HepG2 (cell line): ENCODE measurements around the gene PLIN5. TPM values are rescaled to one million over a fixed set of nuclear protein-coding genes. Genes with fewer than 3 reads are reported as not detected.

Source experiments
- ATAC-seq: fragments of 200-7000 bp; cut with Tn5 transposase; 3 replicates; pipeline ENCODE4 v1.9.1; 2020; ENCODE audit warnings: mild to moderate bottlenecking, moderate library complexity
- BruUV-seq: library from RNA; stranded (reverse); fragments of 400-500 nt; replicated peaks from 2 replicates; lab custom pipeline; 2021; lab: Mats Ljungman, UMichigan
- CTCF ChIA-PET: fragments of 300-600 bp; formaldehyde crosslinking; extraction: SDS; loops from one replicate; lab custom pipeline; 2021; ENCODE audit warnings: low total read pairs, inconsistent platforms, low intra/inter-chr PET ratio; lab: Yijun Ruan, JAX
- POLR2A ChIA-PET: fragments of 350-600 bp; sonication (Branson Sonifier 250); formaldehyde crosslinking; loops from one replicate; lab custom pipeline; 2020; ENCODE audit warnings: antibody characterized with exemption, inconsistent platforms; lab: Yijun Ruan, JAX
- DNase-seq: peaks from one replicate; pipeline ENCODE4 v3.0.0-alpha.2; 2015; ENCODE audit warnings: low spot score
- FAIRE-seq: peaks from 3 replicates; lab custom pipeline; 2011; peaks lifted over from hg19 to GRCh38; lab: Jason Lieb, UNC
- H2AFZ ChIP-seq: one replicate; pipeline ENCODE4 v1.6.1; 2011; ENCODE audit warnings: low read length, inconsistent platforms
- H3K27ac ChIP-seq: fragments of 300-600 bp; 3 replicates; pipeline ENCODE4 v1.8.0; 2011; ENCODE audit warnings: mixed run types, mild to moderate bottlenecking, mixed read lengths, low read length, inconsistent platforms; ENCODE audit not compliant: insufficient read depth; ENCODE audit errors: extremely low read length
- H3K27me3 ChIP-seq, 2 experiments: fragments of 200-600 bp in 1 of 2; 2 replicates in 1 of 2; 3 replicates in 1 of 2; pipeline versions ENCODE4 v1.6.0 to v1.8.0; 2011; ENCODE audit warnings: low read length in 2 of 2, mild to moderate bottlenecking in 2 of 2, moderate library complexity in 2 of 2, inconsistent platforms in 1 of 2; ENCODE audit not compliant: insufficient read depth in 2 of 2, control insufficient read depth in 1 of 2
- H3K36me3 ChIP-seq, 2 experiments: fragments of 200-600 bp in 1 of 2; replicated peaks in 1 of 2; 2 replicates in 1 of 2; 3 replicates in 1 of 2; pipeline versions ENCODE4 v1.5.1 to v1.8.0; 2011; ENCODE audit warnings: low read length in 2 of 2, inconsistent platforms in 1 of 2; ENCODE audit not compliant: insufficient read depth in 2 of 2, control insufficient read depth in 1 of 2
- H3K4me1 ChIP-seq: 2 replicates; pipeline ENCODE4 v1.5.1; 2012; ENCODE audit warnings: low read length, inconsistent platforms; ENCODE audit not compliant: insufficient read depth
- H3K4me2 ChIP-seq: 2 replicates; pipeline ENCODE4 v1.6.0; 2011; ENCODE audit warnings: low read depth, low read length, inconsistent platforms
- H3K4me3 ChIP-seq, 3 experiments: fragments of 200-600 bp in 1 of 3; sonication (generic), shearing (Covaris generic) in 1 of 3; replicated peaks in 1 of 3; 2 replicates each; pipeline ENCODE4 v1.5.1; 2011 to 2016; ENCODE audit warnings: low read length in 3 of 3, inconsistent platforms in 2 of 3, low read depth in 2 of 3, mild to moderate bottlenecking in 2 of 3, control low read depth in 1 of 3, mixed read lengths in 1 of 3; ENCODE audit not compliant: insufficient read depth in 1 of 3
- H3K79me2 ChIP-seq: one replicate; pipeline ENCODE4 v1.6.1; 2011; ENCODE audit warnings: low read length, inconsistent platforms; ENCODE audit not compliant: insufficient read depth
- H3K9ac ChIP-seq: 2 replicates; pipeline ENCODE4 v1.6.0; 2011; ENCODE audit warnings: mild to moderate bottlenecking, low read depth, low read length, inconsistent platforms; ENCODE audit not compliant: insufficient read depth
- H3K9me3 ChIP-seq: 2 replicates; pipeline ENCODE4 v1.5.1; 2012; ENCODE audit warnings: mild to moderate bottlenecking, low read length
- H4K20me1 ChIP-seq: 2 replicates; pipeline ENCODE4 v1.6.0; 2011; ENCODE audit warnings: inconsistent platforms, mild to moderate bottlenecking, low read length, moderate library complexity; ENCODE audit not compliant: insufficient read depth
- AGO2 ChIP-seq: fragments of 200-400 bp; formaldehyde crosslinking; optimal IDR thresholded peaks from 2 replicates; pipeline ENCODE3; 2017; ENCODE audit warnings: mild to moderate bottlenecking, low read depth, low read length, moderate library complexity
- NFE2 ChIP-seq: sonication (generic); formaldehyde crosslinking; IDR thresholded peaks from 2 replicates; pipeline ENCODE4 v1.4.0; 2020; ENCODE audit warnings: missing genetic modification reagents
- RBAK ChIP-seq: sonication (generic); formaldehyde crosslinking; IDR thresholded peaks from 2 replicates; pipeline ENCODE4 v1.5.1; 2020; ENCODE audit warnings: mild to moderate bottlenecking, missing genetic modification reagents
- SAP130 ChIP-seq: IDR thresholded peaks from 2 replicates; pipeline ENCODE4 v1.6.1; 2016; ENCODE audit warnings: low read depth
- ZNF225 ChIP-seq: sonication (generic); formaldehyde crosslinking; IDR thresholded peaks from 2 replicates; pipeline ENCODE4 v1.4.0; 2020; ENCODE audit warnings: mild to moderate bottlenecking, missing genetic modification reagents
- ZNF670 ChIP-seq: sonication (generic); formaldehyde crosslinking; IDR thresholded peaks from 2 replicates; pipeline ENCODE4 v1.8.0; 2022; ENCODE audit warnings: mild to moderate bottlenecking, missing genetic modification reagents, borderline replicate concordance
- WGBS: methylation state at CpG from one replicate; pipeline ENCODE4 v1.1.6; 2017; ENCODE audit warnings: low lambda C conversion rate; 5-methylcytosine and 5-hydroxymethylcytosine counted together
- in situ Hi-C: cut with HindIII; loops from 2 replicates; pipeline ENCODE4 v1.10.0; 2017; ENCODE audit warnings: low pct_unique_long_range_greater_than_20kb; ENCODE audit not compliant: extremely low pct_ligation_motif_present
- intact Hi-C: fragments of 100-400 bp; cut with micrococcal nuclease; formaldehyde crosslinking; loops from one replicate; pipeline ENCODE4 v1.10.0; 2022; ENCODE audit not compliant: unreplicated experiment
- polyA plus RNA-seq, 8 experiments: library from polyadenylated mRNA; depleted of rRNA in 3 of 8; stranded (reverse) in 7 of 8; unstranded in 1 of 8; fragments of >200 nt; fragmentation: Illumina TruSeq in 4 of 8; extraction: Trizol in 4 of 8; gene quantifications; 2 replicates each; pipeline versions ENCODE4 v1.2.1 to v1.2.3, GENCODE V29; 2011 to 2016; ENCODE audit warnings: low read depth in 4 of 8, missing spikeins in 1 of 8, mixed read lengths in 1 of 8; ENCODE audit not compliant: insufficient read depth in 1 of 8
- total RNA-seq, 5 experiments: library from RNA; depleted of rRNA; stranded (reverse); fragments of >200 nt; fragmentation: Illumina TruSeq; extraction: Trizol; gene quantifications; 2 replicates each; pipeline ENCODE4 v1.2.3, GENCODE V29; 2016; ENCODE audit warnings: low read depth in 1 of 5

Gene PLIN5
- total and polyA plus RNA-seq, 2 of the 13 experiments (the other 11 are each of a cell fraction or from before 2014, with no cell fraction given), result 1.8 to 4.8 TPM

DNA sequence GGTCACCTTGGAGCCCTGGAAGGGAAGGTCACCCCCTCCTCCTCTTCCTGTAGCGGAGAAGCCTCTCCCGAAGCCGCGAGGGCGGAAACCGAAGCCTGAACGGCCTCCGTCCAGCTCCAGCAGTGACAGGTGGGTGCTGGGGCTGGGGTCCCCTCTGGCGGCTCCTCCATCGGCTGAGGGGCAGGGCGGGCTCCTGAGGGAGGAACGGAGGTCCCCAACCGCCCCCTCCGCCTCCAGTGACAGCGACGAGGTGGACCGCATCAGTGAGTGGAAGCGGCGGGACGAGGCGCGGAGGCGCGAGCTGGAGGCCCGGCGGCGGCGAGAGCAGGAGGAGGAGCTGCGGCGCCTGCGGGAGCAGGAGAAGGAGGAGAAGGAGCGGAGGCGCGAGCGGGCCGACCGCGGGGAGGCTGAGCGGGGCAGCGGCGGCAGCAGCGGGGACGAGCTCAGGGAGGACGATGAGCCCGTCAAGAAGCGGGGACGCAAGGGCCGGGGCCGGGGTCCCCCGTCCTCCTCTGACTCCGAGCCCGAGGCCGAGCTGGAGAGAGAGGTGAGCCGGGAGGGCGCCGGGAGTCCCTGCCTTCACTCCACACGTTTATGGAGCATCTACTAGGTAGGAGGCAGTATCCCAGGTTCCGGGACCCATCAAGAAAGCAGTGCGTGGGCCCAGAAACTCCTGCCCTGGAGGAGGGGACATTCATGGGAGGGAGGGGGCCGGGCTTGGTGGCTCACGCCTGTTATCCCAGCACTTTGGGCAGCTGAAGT, 40.9 kb downstream of the PLIN5 start:
- H3K9ac ChIP-seq, result no peak overlapping the region
- DNase-seq, result no peak
- 98% methylated on average over 50 of the region's 61 CpGs for WGBS
- no peaks in the 10 kb centered on the region for H4K20me1 ChIP-seq
- no peak overlapping the region for H3K4me3 ChIP-seq
- intact Hi-C loops, result no loop called here
- H3K79me2 ChIP-seq, result no peaks in the 10 kb centered on the region
- peaks cover 32 to 70% of the 10 kb centered on the region in 2 experiments for H3K36me3 ChIP-seq
- H3K27me3 ChIP-seq, result no peaks in the 10 kb centered on the region; a peak in 1 of 5 replicates
- CTCF ChIA-PET, result no interaction called here
- POLR2A ChIA-PET, result no interaction called here
- H3K4me2 ChIP-seq, result no peak overlapping the region
- no peak overlapping the region for H2AFZ ChIP-seq
- H3K4me1 ChIP-seq, result no peaks in the 10 kb centered on the region
- TF ChIP-seq NFE2 (CRISPR knock-in tag) (no peak), AGO2 (peak; percentile 32)
- TF ChIP-seq, all 625 proteins: peak for 1
- no peaks in the 10 kb centered on the region for H3K9me3 ChIP-seq
- no peak overlapping the region for H3K27ac ChIP-seq
- FAIRE-seq (no peak), ATAC-seq (no peak)
- in situ Hi-C loops, result no loop called here
- BruUV-seq, result TSS peak; percentile 42

DNA sequence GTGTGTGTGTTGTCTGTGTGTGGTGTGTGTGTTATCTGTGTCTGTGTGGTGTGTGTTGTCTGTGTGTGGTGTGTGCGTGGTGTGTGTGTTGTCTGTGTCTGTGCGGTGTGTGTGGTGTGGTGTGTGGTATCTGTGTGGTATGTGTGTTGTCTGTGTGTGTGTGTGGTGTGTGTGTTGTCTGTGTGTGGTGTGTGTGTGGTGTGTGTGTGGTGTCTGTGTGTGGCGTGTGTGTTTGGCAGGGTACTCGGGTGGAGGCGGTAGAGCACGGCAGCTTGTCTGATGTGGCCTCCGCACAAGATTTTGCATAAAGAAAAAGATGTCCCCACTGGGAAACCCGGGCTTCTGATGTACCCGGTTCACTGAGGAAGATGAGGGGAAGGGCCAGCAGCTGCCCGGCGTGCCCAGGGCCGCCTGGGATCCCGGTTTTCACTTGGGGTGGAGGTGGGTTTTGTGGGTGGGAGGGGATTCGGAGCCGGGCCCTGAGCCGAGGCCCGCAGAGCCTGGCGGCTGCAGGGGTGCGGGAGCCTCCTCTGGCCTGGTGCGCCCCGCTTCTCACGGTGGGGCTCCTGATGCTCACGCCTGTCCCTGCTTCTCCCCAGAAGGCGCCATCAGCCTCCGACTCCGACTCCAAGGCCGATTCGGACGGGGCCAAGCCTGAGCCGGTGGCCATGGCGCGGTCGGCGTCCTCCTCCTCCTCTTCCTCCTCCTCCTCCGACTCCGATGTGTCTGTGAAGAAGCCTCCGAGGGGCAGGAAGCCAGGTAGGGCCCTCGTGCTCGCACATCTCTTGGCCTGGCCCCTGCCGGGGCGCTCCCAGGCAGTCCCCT, 41.7 kb downstream of the PLIN5 start:
- Histone ChIP-seq H3K9me3 (no peaks in the 10 kb centered on the region), H2AFZ (no peak overlapping the region), H3K4me2 (no peak overlapping the region), H3K79me2 (no peaks in the 10 kb centered on the region), H3K36me3 (peaks cover 34 to 66% of the 10 kb centered on the region in 2 experiments), H3K27ac (no peak overlapping the region), H4K20me1 (no peaks in the 10 kb centered on the region), H3K9ac (no peak overlapping the region), H3K4me1 (no peaks in the 10 kb centered on the region), H3K27me3 (no peaks in the 10 kb centered on the region; a peak in 1 of 5 replicates), H3K4me3 (no peak overlapping the region)
- TF ChIP-seq ZNF225 (no peak), AGO2 (peak; percentile 44), SAP130 (CRISPR knock-in tag) (no peak), RBAK (CRISPR knock-in tag) (no peak), ZNF670 (CRISPR knock-in tag) (no peak)
- no peak for ATAC-seq
- in situ Hi-C loops, result no loop called here
- intact Hi-C loops, result no loop called here
- WGBS, result 96% methylated on average over 36 of the region's 41 CpGs
- CTCF ChIA-PET, result no interaction called here
- no peak for FAIRE-seq
- no TSS peak for BruUV-seq
- DNase-seq, result no peak
- POLR2A ChIA-PET, result no interaction called here
